Epithelial cell of esophagus (primary cell): ENCODE data around the gene CTAG1A.
"Not testable (repeated sequence)": the region's sequence is repeated elsewhere in the genome, so short reads cannot be mapped to it uniquely, and the experiment has no call there.

Experiments
- DNase-seq: peaks from one replicate; pipeline ENCODE4 v3.0.0; 2010; ENCODE audit warnings: low read depth
- H3K4me3 ChIP-seq: 2 replicates; pipeline ENCODE4 v1.5.1; 2011; ENCODE audit warnings: mild to moderate bottlenecking, low read length, control low read depth
- TF ChIP-seq, protein P1 (sequence below): IDR thresholded peaks from 2 replicates; pipeline ENCODE4 v1.5.1; 2011; ENCODE audit warnings: low read depth, mild to moderate bottlenecking, low read length, control low read depth, inconsistent platforms; ENCODE audit not compliant: insufficient read depth; ENCODE audit errors: missing control alignments

The CTAG1A gene

GRCh38 chrX:154542723-154543424 is 42.1 kb upstream of the CTAG1A start:
- H3K4me3 ChIP-seq = no peak overlapping the region
- no peak for DNase-seq
- TF ChIP-seq, protein P1, sequence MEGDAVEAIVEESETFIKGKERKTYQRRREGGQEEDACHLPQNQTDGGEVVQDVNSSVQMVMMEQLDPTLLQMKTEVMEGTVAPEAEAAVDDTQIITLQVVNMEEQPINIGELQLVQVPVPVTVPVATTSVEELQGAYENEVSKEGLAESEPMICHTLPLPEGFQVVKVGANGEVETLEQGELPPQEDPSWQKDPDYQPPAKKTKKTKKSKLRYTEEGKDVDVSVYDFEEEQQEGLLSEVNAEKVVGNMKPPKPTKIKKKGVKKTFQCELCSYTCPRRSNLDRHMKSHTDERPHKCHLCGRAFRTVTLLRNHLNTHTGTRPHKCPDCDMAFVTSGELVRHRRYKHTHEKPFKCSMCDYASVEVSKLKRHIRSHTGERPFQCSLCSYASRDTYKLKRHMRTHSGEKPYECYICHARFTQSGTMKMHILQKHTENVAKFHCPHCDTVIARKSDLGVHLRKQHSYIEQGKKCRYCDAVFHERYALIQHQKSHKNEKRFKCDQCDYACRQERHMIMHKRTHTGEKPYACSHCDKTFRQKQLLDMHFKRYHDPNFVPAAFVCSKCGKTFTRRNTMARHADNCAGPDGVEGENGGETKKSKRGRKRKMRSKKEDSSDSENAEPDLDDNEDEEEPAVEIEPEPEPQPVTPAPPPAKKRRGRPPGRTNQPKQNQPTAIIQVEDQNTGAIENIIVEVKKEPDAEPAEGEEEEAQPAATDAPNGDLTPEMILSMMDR = no peak

GRCh38 chrX:154545673-154546274 is 39.2 kb upstream of the CTAG1A start:
- no peak for DNase-seq
- TF ChIP-seq, protein P1 = no peak
- H3K4me3 ChIP-seq = peak overlapping the region; percentile 59

DNA sequence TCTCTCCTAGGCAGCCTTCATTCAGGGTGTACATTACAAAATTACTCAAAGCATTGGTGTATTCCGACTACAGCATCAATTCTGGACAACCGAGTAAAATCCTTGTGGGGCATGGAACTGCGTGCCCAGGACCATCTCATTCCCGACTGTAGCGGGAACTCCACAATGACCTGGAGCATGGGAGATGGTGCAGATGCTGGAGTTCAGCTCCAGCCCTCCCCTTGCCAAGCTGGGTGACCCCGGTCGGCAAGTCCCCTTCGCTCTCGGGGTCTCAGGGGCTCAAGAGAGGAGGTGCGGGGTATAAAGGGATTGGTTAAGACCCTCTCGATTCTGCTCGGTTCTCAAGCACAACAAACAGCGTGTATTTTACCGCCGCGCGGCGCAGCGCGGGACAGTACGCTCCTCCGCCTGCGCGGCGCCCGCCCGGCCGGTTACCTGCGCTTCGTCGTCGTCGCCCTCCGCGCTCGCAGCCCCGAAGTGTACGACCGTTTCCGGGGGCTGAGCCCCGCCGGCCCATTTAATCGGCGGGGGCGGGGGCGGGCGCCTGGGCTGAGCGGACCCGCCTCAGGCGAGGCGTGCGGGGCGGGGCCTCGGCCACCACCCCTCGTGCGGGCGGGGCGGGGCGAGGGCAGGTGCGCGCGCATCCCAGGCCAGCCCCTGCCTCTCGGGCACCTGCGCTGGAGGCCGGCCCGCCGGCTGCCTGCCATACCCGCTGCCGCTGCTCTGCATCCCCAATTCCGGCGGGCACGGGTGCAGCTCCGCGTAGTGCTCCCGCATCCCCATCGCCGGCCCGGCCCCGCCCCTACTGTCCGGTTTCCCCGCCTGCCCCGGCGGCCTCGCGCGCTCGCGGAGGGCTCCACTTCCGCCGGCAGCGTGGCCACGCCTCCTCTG is 38.3 kb upstream of the CTAG1A start, which contains the start of gene G6PD:
TSS of gene G6PD (minus strand) at position 493 of the 891 bp plus-strand sequence. CDS start 691 bp downstream, outside the sequence.
- TF ChIP-seq, protein P1 = no peak
- DNase-seq = peak; percentile 63

DNA sequence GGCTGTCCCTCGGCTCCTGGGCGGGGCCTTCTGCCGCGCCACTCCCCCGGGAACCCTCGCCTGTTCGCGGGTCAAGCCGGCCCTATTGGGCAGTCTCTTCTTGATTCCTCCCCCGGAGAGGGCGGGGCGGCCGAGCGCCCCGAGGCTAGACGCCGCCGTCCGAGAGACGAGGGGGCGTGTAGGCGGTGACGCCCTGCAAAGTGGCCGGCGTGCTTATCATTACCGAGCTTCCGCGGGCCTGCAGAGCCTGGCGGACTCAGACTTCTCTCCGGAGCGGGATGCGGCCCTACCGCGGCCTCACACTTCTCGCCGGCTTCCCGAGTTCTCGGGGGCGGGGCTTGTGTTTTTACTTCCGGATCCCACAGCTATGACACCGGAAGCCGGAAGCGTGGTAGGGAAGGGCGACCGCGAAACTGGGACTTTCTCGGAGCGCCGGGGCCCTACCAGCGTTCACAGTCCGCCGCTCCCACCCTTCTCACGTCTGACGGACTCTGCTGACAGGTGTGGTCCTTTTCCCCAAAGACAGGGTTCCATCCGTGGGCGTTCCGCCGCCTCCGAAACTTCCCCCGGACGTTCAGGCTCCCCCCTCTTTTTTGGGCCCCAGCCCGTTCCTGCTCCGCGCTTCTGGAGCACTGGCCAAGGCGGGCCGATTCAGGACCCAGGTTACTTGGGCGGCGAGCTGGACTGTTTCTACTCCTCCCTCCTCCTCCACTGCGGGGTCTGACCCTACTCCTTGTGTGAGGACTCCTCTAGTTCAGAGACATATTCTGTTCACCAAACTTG is 37.5 kb upstream of the CTAG1A start, which contains the start of gene IKBKG:
TSS of gene IKBKG (plus strand) at position 376 of the 783 bp plus-strand sequence. CDS start 4,383 bp downstream, outside the sequence.
- TF ChIP-seq, protein P1 = no peak
- peak within 1 kb of the TSS; percentile 79 for H3K4me3 ChIP-seq
- DNase-seq = peak; percentile 89

More for the DNA sequence above, 38.3 kb upstream of the CTAG1A start, which contains the start of gene G6PD:
- H3K4me3 ChIP-seq = peak within 1 kb of the TSS; percentile 79

GRCh38 chrX:154548028-154548316 is 37.0 kb upstream of the CTAG1A start:
- peak; percentile 29 for DNase-seq
- H3K4me3 ChIP-seq = peak overlapping the region; percentile 79
- TF ChIP-seq, protein P1 = no peak

GRCh38 chrX:154549766-154550165 is 35.2 kb upstream of the CTAG1A start:
- DNase-seq = peak; percentile 74
- peak overlapping the region; percentile 16 for H3K4me3 ChIP-seq
- TF ChIP-seq, protein P1 = no peak

GRCh38 chrX:154552112-154552806 is 32.7 kb upstream of the CTAG1A start:
- not testable (repeated sequence) for DNase-seq

DNA sequence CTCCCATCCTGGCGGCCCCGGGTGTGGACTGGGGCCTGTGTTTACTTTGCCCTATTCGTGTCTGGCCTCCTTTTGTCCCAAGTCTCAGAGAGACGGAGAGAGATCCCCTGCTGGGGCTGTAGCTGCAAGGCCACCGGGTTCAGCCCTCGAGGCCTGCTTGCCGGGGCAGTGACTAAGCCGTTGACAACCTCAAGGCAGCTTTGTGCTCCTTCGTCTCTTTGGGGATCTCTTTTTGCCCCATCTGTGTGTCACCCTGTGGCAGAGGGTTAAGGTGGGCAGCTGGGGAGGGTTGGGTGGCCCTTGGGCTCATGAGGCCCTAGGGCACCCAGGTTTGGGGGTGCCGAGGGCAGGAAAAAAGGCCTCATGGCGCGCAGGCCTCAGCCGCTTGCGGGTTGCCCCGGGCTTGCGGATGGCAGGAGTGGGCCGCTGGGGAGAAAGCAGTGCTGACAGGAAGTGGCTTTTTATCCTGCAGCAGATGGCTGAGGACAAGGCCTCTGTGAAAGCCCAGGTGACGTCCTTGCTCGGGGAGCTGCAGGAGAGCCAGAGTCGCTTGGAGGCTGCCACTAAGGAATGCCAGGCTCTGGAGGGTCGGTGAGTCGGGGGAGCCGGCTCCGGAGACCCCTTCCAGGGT is 26.8 kb upstream of the CTAG1A start:
- not testable (repeated sequence) for H3K4me3 ChIP-seq, DNase-seq

More at GRCh38 chrX:154552112-154552806, 32.7 kb upstream of the CTAG1A start:
- H3K4me3 ChIP-seq = not testable (repeated sequence)

DNA sequence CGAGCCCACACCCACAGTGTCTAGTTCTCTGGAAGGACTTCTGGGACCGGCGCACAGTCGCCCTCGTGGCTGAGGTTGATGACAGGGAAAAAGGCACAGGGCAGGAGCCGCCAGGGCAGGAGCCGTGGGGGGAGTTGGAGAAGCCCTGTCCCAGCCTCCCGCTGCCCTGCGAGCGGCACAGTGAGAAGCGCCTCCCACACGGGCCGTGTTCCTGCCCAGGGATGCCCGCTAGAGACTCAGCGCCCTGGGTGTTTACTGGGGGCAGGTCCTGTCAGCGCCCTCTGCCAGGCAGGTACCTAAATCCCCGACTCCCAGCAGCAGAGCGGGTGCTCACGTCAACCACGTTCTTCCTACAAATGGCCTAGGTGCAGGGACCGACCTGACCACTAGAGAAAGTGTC is 26.0 kb upstream of the CTAG1A start:
- not testable (repeated sequence) for DNase-seq, H3K4me3 ChIP-seq
